IMR-90 (cell line): ENCODE measurements around the gene DARS1. TPM values are rescaled to one million over a fixed set of nuclear protein-coding genes. Genes with fewer than 3 reads are reported as not detected.

Experiments
- ATAC-seq: fragments of 200-7000 bp; cut with Tn5 transposase; 2 replicates; pipeline ENCODE4 v1.9.1; 2020; ENCODE audit warnings: low read depth, mild to moderate bottlenecking, moderate library complexity
- BruUV-seq: library from RNA; stranded (reverse); fragments of 400-500 nt; replicated peaks from 2 replicates; lab custom pipeline; 2021; lab: Mats Ljungman, UMichigan
- CTCF ChIA-PET: fragments of 300-600 bp; formaldehyde crosslinking; extraction: SDS; loops from one replicate; lab custom pipeline; 2021; ENCODE audit warnings: antibody characterized with exemption; lab: Yijun Ruan, JAX
- POLR2A ChIA-PET: fragments of 300-600 bp; sonication (Branson Sonifier 250); formaldehyde crosslinking; loops from one replicate; lab custom pipeline; 2022; ENCODE audit warnings: antibody characterized with exemption; ENCODE audit not compliant: unreplicated experiment; lab: Charles Lee
- DNase-seq: peaks from one replicate; pipeline ENCODE4 v3.0.0; 2013
- H2AFZ ChIP-seq: replicated peaks from 2 replicates; pipeline ENCODE3; 2013; ENCODE audit warnings: low read length, mild to moderate bottlenecking; ENCODE audit not compliant: poor library complexity
- H2AK5ac ChIP-seq: 2 replicates; pipeline ENCODE4 v1.6.1; 2013; ENCODE audit warnings: low read depth, low read length, inconsistent platforms
- H2AK9ac ChIP-seq: replicated peaks from 2 replicates; pipeline ENCODE3; 2013; ENCODE audit warnings: mild to moderate bottlenecking, low read depth, low read length, moderate library complexity; ENCODE audit not compliant: poor library complexity
- H2BK120ac ChIP-seq: 2 replicates; pipeline ENCODE4 v1.6.1; 2013; ENCODE audit warnings: low read depth, low read length, inconsistent platforms
- H2BK15ac ChIP-seq: 3 replicates; pipeline ENCODE4 v1.6.1; 2013; ENCODE audit warnings: low read depth, low read length, inconsistent platforms
- H2BK20ac ChIP-seq: 2 replicates; pipeline ENCODE4 v1.6.1; 2013; ENCODE audit warnings: low read depth, mild to moderate bottlenecking, inconsistent platforms, low read length, moderate library complexity
- H2BK5ac ChIP-seq: 2 replicates; pipeline ENCODE4 v1.6.1; 2013; ENCODE audit warnings: mild to moderate bottlenecking, low read depth, low read length, inconsistent platforms; ENCODE audit not compliant: poor library complexity, severe bottlenecking
- H3K14ac ChIP-seq: replicated peaks from 2 replicates; pipeline ENCODE4 v1.6.1; 2013; ENCODE audit warnings: low read depth, low read length, inconsistent platforms
- H3K18ac ChIP-seq: 2 replicates; pipeline ENCODE4 v1.6.1; 2013; ENCODE audit warnings: low read depth, low read length, control low read depth
- H3K23ac ChIP-seq: 2 replicates; pipeline ENCODE4 v1.6.1; 2013; ENCODE audit warnings: low read depth, low read length, inconsistent platforms
- H3K27ac ChIP-seq: 2 replicates; pipeline ENCODE4 v1.5.1; 2013; ENCODE audit warnings: mild to moderate bottlenecking, control low read depth, low read length; ENCODE audit not compliant: insufficient read depth
- H3K27me3 ChIP-seq: 2 replicates; pipeline ENCODE4 v1.6.1; 2013; ENCODE audit warnings: low read length; ENCODE audit not compliant: control insufficient read depth, insufficient read depth
- H3K36me3 ChIP-seq: 2 replicates; pipeline ENCODE4 v1.6.1; 2013; ENCODE audit warnings: low read length, mixed read lengths; ENCODE audit not compliant: control insufficient read depth, insufficient read depth
- H3K4ac ChIP-seq: 2 replicates; pipeline ENCODE4 v1.6.1; 2013; ENCODE audit warnings: low read depth, low read length, inconsistent platforms
- H3K4me1 ChIP-seq: 2 replicates; pipeline ENCODE4 v1.6.1; 2013; ENCODE audit warnings: low read length, mixed read lengths; ENCODE audit not compliant: control insufficient read depth, insufficient read depth
- H3K4me2 ChIP-seq: 2 replicates; pipeline ENCODE4 v1.6.1; 2013; ENCODE audit warnings: low read depth, mild to moderate bottlenecking, control low read depth, low read length, moderate library complexity
- H3K4me3 ChIP-seq: 2 replicates; pipeline ENCODE4 v1.5.1; 2013; ENCODE audit warnings: low read depth, mild to moderate bottlenecking, control low read depth, low read length, moderate library complexity; ENCODE audit not compliant: insufficient read depth
- H3K56ac ChIP-seq: 2 replicates; pipeline ENCODE4 v1.6.1; 2013; ENCODE audit warnings: low read length, inconsistent platforms; ENCODE audit not compliant: insufficient read depth; ENCODE audit errors: extremely low read depth
- H3K79me1 ChIP-seq, 2 experiments: 2 replicates each; pipeline ENCODE4 v1.6.1; 2013; ENCODE audit warnings: low read length in 2 of 2, inconsistent platforms in 1 of 2, low read depth in 1 of 2
- H3K9ac ChIP-seq: 2 replicates; pipeline ENCODE4 v1.6.1; 2013; ENCODE audit warnings: low read depth, low read length, control low read depth
- H3K9me1 ChIP-seq: 2 replicates; pipeline ENCODE4 v1.6.1; 2013; ENCODE audit warnings: low read length, inconsistent platforms; ENCODE audit not compliant: insufficient read depth
- H3K9me3 ChIP-seq: 2 replicates; pipeline ENCODE4 v1.6.1; 2013; ENCODE audit warnings: low read length; ENCODE audit not compliant: control insufficient read depth, insufficient read depth
- H4K20me1 ChIP-seq: 2 replicates; pipeline ENCODE4 v1.6.1; 2013; ENCODE audit warnings: low read length, inconsistent platforms; ENCODE audit not compliant: insufficient read depth
- H4K5ac ChIP-seq: 2 replicates; pipeline ENCODE4 v1.6.1; 2013; ENCODE audit warnings: mild to moderate bottlenecking, low read depth, low read length, control low read depth
- H4K8ac ChIP-seq, 2 experiments: 2 replicates each; pipeline ENCODE4 v1.6.1; 2013; ENCODE audit warnings: low read depth in 2 of 2, low read length in 2 of 2, control low read depth in 1 of 2, inconsistent platforms in 1 of 2
- H4K91ac ChIP-seq: 2 replicates; pipeline ENCODE4 v1.6.1; 2013; ENCODE audit warnings: low read depth, low read length, inconsistent platforms; ENCODE audit not compliant: insufficient read depth
- BHLHE40 ChIP-seq: fragments of 150-350 bp; IDR thresholded peaks from 2 replicates; pipeline ENCODE4 v1.6.1; 2016; ENCODE audit warnings: mild to moderate bottlenecking, low read depth, low read length
- CHD1 ChIP-seq: IDR thresholded peaks from 2 replicates; pipeline ENCODE4 v1.6.1; 2012; ENCODE audit warnings: low read depth, low read length, improper control_type of control experiment
- ELK1 ChIP-seq: fragments of 150-350 bp; IDR thresholded peaks from 2 replicates; pipeline ENCODE4 v1.6.1; 2016; ENCODE audit warnings: low read depth, mild to moderate bottlenecking, low read length, moderate library complexity, borderline replicate concordance
- MAFK ChIP-seq: IDR thresholded peaks from 2 replicates; pipeline ENCODE4 v1.6.1; 2012; ENCODE audit warnings: low read depth, low read length, improper control_type of control experiment
- MXI1 ChIP-seq: IDR thresholded peaks from 2 replicates; pipeline ENCODE4 v1.6.1; 2012; ENCODE audit warnings: low read depth, mild to moderate bottlenecking, low read length, moderate library complexity, borderline replicate concordance
- RFX5 ChIP-seq: IDR thresholded peaks from 2 replicates; pipeline ENCODE4 v1.8.0; 2012; ENCODE audit warnings: low read depth, mild to moderate bottlenecking, low read length, moderate library complexity
- SMC3 ChIP-seq: fragments of 150-350 bp; IDR thresholded peaks from 2 replicates; pipeline ENCODE4 v1.6.1; 2016; ENCODE audit warnings: low read depth, mild to moderate bottlenecking, antibody characterized with exemption, low read length, moderate library complexity
- WGBS, 2 experiments: methylation state at CpG; one replicate each; pipeline versions ENCODE4 v1.1.5 to v1.1.7; 2013; ENCODE audit warnings: missing lambda C conversion rate in 2 of 2; ENCODE audit not compliant: insufficient read length in 1 of 2; ENCODE audit errors: extremely low coverage in 2 of 2; 5-methylcytosine and 5-hydroxymethylcytosine counted together
- dilution Hi-C: fragments of 300-500 bp; cut with HindIII; formaldehyde crosslinking; loops from one replicate; pipeline ENCODE4 v1.14.3; 2018; ENCODE audit warnings: low sequenced_read_pairs; ENCODE audit not compliant: unreplicated experiment
- in situ Hi-C: fragments of 300-500 bp; cut with MboI; formaldehyde crosslinking; loops from 3 replicates; pipeline ENCODE4 v1.14.3; 2019; ENCODE audit warnings: low sequenced_read_pairs, inconsistent platforms, mixed read lengths
- intact Hi-C: fragments of 100-400 bp; cut with micrococcal nuclease; formaldehyde crosslinking; loops from 2 replicates; pipeline ENCODE4 v1.10.0; 2022
- polyA plus RNA-seq, 3 experiments: library from polyadenylated mRNA; depleted of rRNA; stranded (reverse); fragments of >200 nt; gene quantifications; 2 replicates each; pipeline ENCODE4 v1.2.3, GENCODE V29; 2012; ENCODE audit warnings: low replicate concordance in 1 of 3
- total RNA-seq: library from RNA; depleted of rRNA; stranded (reverse); fragments of >200 nt; gene quantifications from 2 replicates; pipeline ENCODE4 v1.2.3, GENCODE V29; 2012

Gene DARS1
- total and polyA plus RNA-seq, 2 of the 4 experiments (the other 2 are of a cell fraction) = 56.5 to 66.5 TPM

DNA sequence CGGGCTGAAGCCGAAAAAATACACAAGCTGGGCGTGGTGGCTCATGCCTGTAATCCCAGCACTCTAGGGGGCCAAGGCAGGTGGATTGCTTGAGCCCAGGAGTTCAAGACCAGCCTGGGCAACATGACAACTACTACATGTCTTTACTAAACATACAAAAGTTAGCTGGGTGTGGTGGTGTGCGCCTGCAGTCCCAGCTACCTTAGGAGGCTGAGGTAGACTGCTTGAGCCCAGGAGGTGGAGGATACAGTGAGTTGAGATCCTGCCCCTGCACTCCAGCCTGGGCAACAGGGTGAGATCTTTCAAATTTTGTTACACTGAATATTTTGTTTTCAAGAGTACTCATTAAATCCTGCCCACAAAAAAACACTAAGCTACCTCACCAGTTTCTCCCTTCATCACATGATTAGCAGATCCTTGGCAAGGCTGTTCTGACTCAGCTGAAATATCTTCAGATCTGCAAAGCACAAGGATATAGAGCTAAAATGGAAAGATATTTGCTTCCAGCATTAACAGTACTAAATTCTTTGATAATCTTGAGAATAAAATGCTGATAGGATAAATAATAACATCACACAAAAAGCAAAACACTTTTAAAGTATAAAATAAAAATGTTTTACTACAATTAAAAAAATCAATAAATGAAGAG is 81.0 kb downstream of the DARS1 start:
- H3K9me1 ChIP-seq = no peaks in the 10 kb centered on the region
- DNase-seq (peak; percentile 64), ATAC-seq (peak; percentile 53)
- no peak overlapping the region for H2AK5ac ChIP-seq
- H3K4ac ChIP-seq = no peak overlapping the region
- H3K23ac ChIP-seq = no peak overlapping the region
- H2BK15ac ChIP-seq = no peak overlapping the region
- in situ Hi-C loops (loop anchor here (25.0 kb wide), 1 partner anchor 1933 kb away; no protein-coding TSS in a partner anchor), intact Hi-C loops (loop anchor here (10.0 kb wide), 1 partner anchor 920 kb away; no protein-coding TSS in a partner anchor), dilution Hi-C loops (no loop called here)
- H4K20me1 ChIP-seq = no peaks in the 10 kb centered on the region
- no peaks in the 10 kb centered on the region for H3K4me1 ChIP-seq
- ChIA-PET CTCF (interaction anchor here (0.5 to 1.2 kb wide), 3 partner anchors 10 to 915 kb away, joined by 3 to 5 read pairs (median 5); no protein-coding TSS in a partner anchor), POLR2A (no interaction called here)
- no peak overlapping the region for H3K18ac ChIP-seq
- TF ChIP-seq ELK1 (no peak), MXI1 (no peak), BHLHE40 (no peak), MAFK (0 out of 2 replicates have a peak, but pooled peaks have one; percentile 20), SMC3 (no peak), CHD1 (no peak), RFX5 (no peak)
- H2BK120ac ChIP-seq = no peak overlapping the region
- no CpG with 5 or more reads among the region's 4 CpGs for WGBS, 2 experiments
- no peak overlapping the region for H3K4me2 ChIP-seq
- H3K56ac ChIP-seq = no peak overlapping the region
- H2BK20ac ChIP-seq = no peak overlapping the region
- no peak overlapping the region for H3K4me3 ChIP-seq
- H2AFZ ChIP-seq = no peak overlapping the region
- H4K8ac ChIP-seq = no peak overlapping the region
- H3K14ac ChIP-seq = no peak overlapping the region
- no peak overlapping the region for H2BK5ac ChIP-seq
- BruUV-seq = no TSS peak
- H3K79me1 ChIP-seq = no peaks in the 10 kb centered on the region
- H3K27me3 ChIP-seq = no peaks in the 10 kb centered on the region
- no peak overlapping the region for H4K5ac ChIP-seq
- no peak overlapping the region for H2AK9ac ChIP-seq
- no peak overlapping the region for H3K27ac ChIP-seq
- peaks cover 5% of the 10 kb centered on the region for H3K36me3 ChIP-seq
- no peak overlapping the region for H4K91ac ChIP-seq
- H3K9ac ChIP-seq = no peak overlapping the region
- no peaks in the 10 kb centered on the region for H3K9me3 ChIP-seq
